WTC11 (cell line): ENCODE results near the gene PCDHB2. TPM values are rescaled to one million over a fixed set of nuclear protein-coding genes. Genes with fewer than 3 reads are reported as not detected.

ENCODE experiments used
- ATAC-seq: fragments of 200-7000 bp; cut with Tn5 transposase; 2 replicates; pipeline ENCODE4 v1.10.0; 2021; ENCODE audit warnings: mild to moderate bottlenecking, moderate library complexity
- CTCF ChIA-PET: fragments of 300-600 bp; sonication (Branson Sonifier 250); formaldehyde crosslinking; loops from one replicate; lab custom pipeline; 2021; ENCODE audit warnings: antibody characterized with exemption; lab: Charles Lee
- POLR2A ChIA-PET: fragments of 350-600 bp; sonication (Branson Sonifier 250); formaldehyde crosslinking; loops from one replicate; lab custom pipeline; 2021; ENCODE audit warnings: antibody characterized with exemption; lab: Charles Lee
- DNase-seq: peaks from one replicate; pipeline ENCODE4 v3.0.0; 2021; ENCODE audit warnings: low spot score
- H3K27ac Mint-ChIP-seq: 2 replicates; pipeline ENCODE4 v1.8.0; 2021; ENCODE audit warnings: mixed read lengths
- H3K27me3 Mint-ChIP-seq: 2 replicates; pipeline ENCODE4 v1.8.0; 2021; ENCODE audit warnings: low read depth, mild to moderate bottlenecking, moderate library complexity, mixed read lengths
- H3K36me3 Mint-ChIP-seq: 2 replicates; pipeline ENCODE4 v1.8.0; 2021; ENCODE audit warnings: mixed read lengths
- H3K4me1 Mint-ChIP-seq: 2 replicates; pipeline ENCODE4 v1.8.0; 2022; ENCODE audit warnings: mixed read lengths
- H3K4me3 Mint-ChIP-seq: 2 replicates; pipeline ENCODE4 v1.8.0; 2021; ENCODE audit warnings: mild to moderate bottlenecking, moderate library complexity, mixed read lengths
- H3K9me3 Mint-ChIP-seq: 2 replicates; pipeline ENCODE4 v1.8.0; 2021; ENCODE audit warnings: mixed read lengths
- ARID4B ChIP-seq: sonication (generic); formaldehyde crosslinking; IDR thresholded peaks from 2 replicates; pipeline ENCODE4 v1.8.0; 2023; ENCODE audit warnings: missing genetic modification reagents, mild to moderate bottlenecking, borderline replicate concordance
- FOXK1 ChIP-seq: sonication (generic); formaldehyde crosslinking; IDR thresholded peaks from 2 replicates; pipeline ENCODE4 v1.8.0; 2022; ENCODE audit warnings: mild to moderate bottlenecking, moderate library complexity, missing genetic modification reagents
- GABPB1 ChIP-seq: sonication (generic); formaldehyde crosslinking; IDR thresholded peaks from 2 replicates; pipeline ENCODE4 v1.8.1; 2023; ENCODE audit warnings: mild to moderate bottlenecking, missing genetic modification reagents
- IRF2 ChIP-seq: sonication (generic); formaldehyde crosslinking; IDR thresholded peaks from 2 replicates; pipeline ENCODE4 v1.8.0; 2022; ENCODE audit warnings: low read depth, missing genetic modification reagents, borderline replicate concordance
- KAT7 ChIP-seq: sonication (generic); formaldehyde crosslinking; IDR thresholded peaks from 2 replicates; pipeline ENCODE4 v1.8.1; 2023; ENCODE audit warnings: missing genetic modification reagents, mild to moderate bottlenecking, borderline replicate concordance
- MYBL2 ChIP-seq: sonication (generic); formaldehyde crosslinking; IDR thresholded peaks from 2 replicates; pipeline ENCODE4 v1.8.1; 2023; ENCODE audit warnings: mild to moderate bottlenecking, moderate library complexity, missing genetic modification reagents
- NFE2L1 ChIP-seq: sonication (generic); formaldehyde crosslinking; IDR thresholded peaks from 2 replicates; pipeline ENCODE4 v1.8.1; 2023; ENCODE audit warnings: missing genetic modification reagents
- NR2C2 ChIP-seq: sonication (generic); formaldehyde crosslinking; IDR thresholded peaks from 2 replicates; pipeline ENCODE4 v1.8.0; 2022; ENCODE audit warnings: mild to moderate bottlenecking, missing genetic modification reagents
- RORB ChIP-seq: fragments of 250-450 bp; sonication (Bioruptor Pico); IDR thresholded peaks from 2 replicates; pipeline ENCODE4 v1.9.0; 2021; ENCODE audit warnings: mild to moderate bottlenecking
- SMAD3 ChIP-seq: sonication (generic); formaldehyde crosslinking; IDR thresholded peaks from 2 replicates; pipeline ENCODE4 v1.8.0; 2022; ENCODE audit warnings: missing genetic modification reagents, mild to moderate bottlenecking, borderline replicate concordance
- TEAD1 ChIP-seq: sonication (generic); formaldehyde crosslinking; IDR thresholded peaks from 2 replicates; pipeline ENCODE4 v1.8.0; 2022; ENCODE audit warnings: mild to moderate bottlenecking, missing genetic modification reagents
- TP53 ChIP-seq: sonication (generic); formaldehyde crosslinking; IDR thresholded peaks from 2 replicates; pipeline ENCODE4 v1.8.1; 2023; ENCODE audit warnings: mild to moderate bottlenecking, missing genetic modification reagents
- USF1 ChIP-seq: sonication (generic); formaldehyde crosslinking; IDR thresholded peaks from 2 replicates; pipeline ENCODE4 v1.8.0; 2022; ENCODE audit warnings: mild to moderate bottlenecking, missing genetic modification reagents
- ZBTB21 ChIP-seq: sonication (generic); formaldehyde crosslinking; IDR thresholded peaks from 2 replicates; pipeline ENCODE4 v1.8.1; 2023; ENCODE audit warnings: mild to moderate bottlenecking, missing genetic modification reagents, borderline replicate concordance
- ZNF232 ChIP-seq: sonication (generic); formaldehyde crosslinking; IDR thresholded peaks from 2 replicates; pipeline ENCODE4 v1.8.0; 2022; ENCODE audit warnings: mild to moderate bottlenecking, missing genetic modification reagents
- ZNF263 ChIP-seq: sonication (generic); formaldehyde crosslinking; IDR thresholded peaks from 2 replicates; pipeline ENCODE4 v1.8.1; 2022; ENCODE audit warnings: low read depth, mild to moderate bottlenecking, moderate library complexity, missing genetic modification reagents
- ZNF317 ChIP-seq: sonication (generic); formaldehyde crosslinking; IDR thresholded peaks from 2 replicates; pipeline ENCODE4 v1.8.1; 2023; ENCODE audit warnings: low read depth, mild to moderate bottlenecking, moderate library complexity, missing genetic modification reagents, borderline replicate concordance
- total RNA-seq: library from RNA; stranded (reverse); gene quantifications from 3 replicates; pipeline ENCODE4 v1.2.3, GENCODE V29; 2021
- TF ChIP-seq, protein P1 (sequence below): fragments of 250-450 bp; sonication (Bioruptor Pico); IDR thresholded peaks from 2 replicates; pipeline ENCODE4 v1.9.0; 2021; ENCODE audit warnings: mild to moderate bottlenecking
- TF ChIP-seq, protein P2 (sequence below): fragments of 250-450 bp; sonication (Bioruptor Pico); IDR thresholded peaks from 2 replicates; pipeline ENCODE4 v2.1.2; 2022; ENCODE audit warnings: mild to moderate bottlenecking, moderate library complexity
- TF ChIP-seq, protein P3 (sequence below): sonication (generic); formaldehyde crosslinking; IDR thresholded peaks from 2 replicates; pipeline ENCODE4 v1.8.1; 2022; ENCODE audit warnings: mild to moderate bottlenecking, missing genetic modification reagents, moderate library complexity, borderline replicate concordance

PCDHB2 gene
- total RNA-seq, 1 experiment from 2014 or later = 22.9 TPM

- peaks cover 7% of the 10 kb centered on the region for H3K9me3 Mint-ChIP-seq
- peaks cover 3% of the 10 kb centered on the region for H3K4me1 Mint-ChIP-seq
- H3K27me3 Mint-ChIP-seq = no peaks in the 10 kb centered on the region
- ChIA-PET POLR2A (no interaction called here), CTCF (interaction anchor here (1.1 to 2.0 kb wide), 3 partner anchors 16 to 82 kb away, joined by 3 to 5 read pairs (median 5); partner anchors contain the start of genes PCDHB16, PCDHB4 and PCDHB9)
- ATAC-seq (no peak), DNase-seq (no peak)
- no peak overlapping the region for H3K4me3 Mint-ChIP-seq
- no peak overlapping the region; the same call in 1 of the 2 replicates for H3K27ac Mint-ChIP-seq
- H3K36me3 Mint-ChIP-seq = peaks cover 22% of the 10 kb centered on the region
- no peak for TF ChIP-seq KAT7 (CRISPR knock-in tag)
- TF ChIP-seq IRF2 (CRISPR knock-in tag) = no peak
- TF ChIP-seq ARID4B (CRISPR knock-in tag) = no peak
- TF ChIP-seq, protein P1, sequence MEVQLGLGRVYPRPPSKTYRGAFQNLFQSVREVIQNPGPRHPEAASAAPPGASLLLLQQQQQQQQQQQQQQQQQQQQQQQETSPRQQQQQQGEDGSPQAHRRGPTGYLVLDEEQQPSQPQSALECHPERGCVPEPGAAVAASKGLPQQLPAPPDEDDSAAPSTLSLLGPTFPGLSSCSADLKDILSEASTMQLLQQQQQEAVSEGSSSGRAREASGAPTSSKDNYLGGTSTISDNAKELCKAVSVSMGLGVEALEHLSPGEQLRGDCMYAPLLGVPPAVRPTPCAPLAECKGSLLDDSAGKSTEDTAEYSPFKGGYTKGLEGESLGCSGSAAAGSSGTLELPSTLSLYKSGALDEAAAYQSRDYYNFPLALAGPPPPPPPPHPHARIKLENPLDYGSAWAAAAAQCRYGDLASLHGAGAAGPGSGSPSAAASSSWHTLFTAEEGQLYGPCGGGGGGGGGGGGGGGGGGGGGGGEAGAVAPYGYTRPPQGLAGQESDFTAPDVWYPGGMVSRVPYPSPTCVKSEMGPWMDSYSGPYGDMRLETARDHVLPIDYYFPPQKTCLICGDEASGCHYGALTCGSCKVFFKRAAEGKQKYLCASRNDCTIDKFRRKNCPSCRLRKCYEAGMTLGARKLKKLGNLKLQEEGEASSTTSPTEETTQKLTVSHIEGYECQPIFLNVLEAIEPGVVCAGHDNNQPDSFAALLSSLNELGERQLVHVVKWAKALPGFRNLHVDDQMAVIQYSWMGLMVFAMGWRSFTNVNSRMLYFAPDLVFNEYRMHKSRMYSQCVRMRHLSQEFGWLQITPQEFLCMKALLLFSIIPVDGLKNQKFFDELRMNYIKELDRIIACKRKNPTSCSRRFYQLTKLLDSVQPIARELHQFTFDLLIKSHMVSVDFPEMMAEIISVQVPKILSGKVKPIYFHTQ (CRISPR knock-in tag) = no peak
- TF ChIP-seq FOXK1 (CRISPR knock-in tag) = no peak
- TF ChIP-seq, protein P2, sequence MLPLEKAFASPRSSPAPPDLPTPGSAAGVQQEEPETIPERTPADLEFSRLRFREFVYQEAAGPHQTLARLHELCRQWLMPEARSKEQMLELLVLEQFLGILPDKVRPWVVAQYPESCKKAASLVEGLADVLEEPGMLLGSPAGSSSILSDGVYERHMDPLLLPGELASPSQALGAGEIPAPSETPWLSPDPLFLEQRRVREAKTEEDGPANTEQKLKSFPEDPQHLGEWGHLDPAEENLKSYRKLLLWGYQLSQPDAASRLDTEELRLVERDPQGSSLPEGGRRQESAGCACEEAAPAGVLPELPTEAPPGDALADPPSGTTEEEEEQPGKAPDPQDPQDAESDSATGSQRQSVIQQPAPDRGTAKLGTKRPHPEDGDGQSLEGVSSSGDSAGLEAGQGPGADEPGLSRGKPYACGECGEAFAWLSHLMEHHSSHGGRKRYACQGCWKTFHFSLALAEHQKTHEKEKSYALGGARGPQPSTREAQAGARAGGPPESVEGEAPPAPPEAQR (CRISPR knock-in tag) = no peak
- TF ChIP-seq, protein P3, sequence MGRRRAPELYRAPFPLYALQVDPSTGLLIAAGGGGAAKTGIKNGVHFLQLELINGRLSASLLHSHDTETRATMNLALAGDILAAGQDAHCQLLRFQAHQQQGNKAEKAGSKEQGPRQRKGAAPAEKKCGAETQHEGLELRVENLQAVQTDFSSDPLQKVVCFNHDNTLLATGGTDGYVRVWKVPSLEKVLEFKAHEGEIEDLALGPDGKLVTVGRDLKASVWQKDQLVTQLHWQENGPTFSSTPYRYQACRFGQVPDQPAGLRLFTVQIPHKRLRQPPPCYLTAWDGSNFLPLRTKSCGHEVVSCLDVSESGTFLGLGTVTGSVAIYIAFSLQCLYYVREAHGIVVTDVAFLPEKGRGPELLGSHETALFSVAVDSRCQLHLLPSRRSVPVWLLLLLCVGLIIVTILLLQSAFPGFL = no peak
- no peak for TF ChIP-seq SMAD3 (CRISPR knock-in tag)
- TF ChIP-seq GABPB1 (CRISPR knock-in tag) = no peak
- TF ChIP-seq RORB (CRISPR knock-in tag) = no peak
- TF ChIP-seq ZNF232 (CRISPR knock-in tag) = no peak
- no peak for TF ChIP-seq ZBTB21
- TF ChIP-seq TP53 (CRISPR knock-in tag) = no peak
- TF ChIP-seq ZNF263 (CRISPR knock-in tag) = no peak
- TF ChIP-seq NR2C2 (CRISPR knock-in tag) = no peak
- no peak for TF ChIP-seq TEAD1 (CRISPR knock-in tag)
- TF ChIP-seq USF1 (CRISPR knock-in tag) = no peak
- no peak for TF ChIP-seq ZNF317 (CRISPR knock-in tag)
- TF ChIP-seq MYBL2 (CRISPR knock-in tag) = no peak
- no peak for TF ChIP-seq NFE2L1 (CRISPR knock-in tag)
Measured at GRCh38 chr5:141105350-141105749, 10.9 kb downstream of the PCDHB2 start.
